ENCODE results near the gene C2orf78. TPM values are rescaled to one million over a fixed set of nuclear protein-coding genes. Genes with fewer than 3 reads are reported as not detected.

C2orf78 gene
- polyA plus RNA-seq, 3 donors, result not detected

GRCh38 chr2:73740767-73741166, 43.2 kb upstream of the C2orf78 start:
- Histone ChIP-seq H3K27ac (ENCODE audit: low read depth in 1 of 2, low read length in 2 of 2) (no peak overlapping the region), H3K4me1 (ENCODE audit: control insufficient read depth in 1 of 2, insufficient read depth in 2 of 2, low read length in 2 of 2) (peaks cover 10 to 14% of the 10 kb centered on the region in 2 donors), H4K20me1 (ENCODE audit: insufficient read depth, low read length) (no peaks in the 10 kb centered on the region), H3K36me3 (replicated peaks in 1 of 2; ENCODE audit: control insufficient read depth in 1 of 2, insufficient read depth in 2 of 2, low read length in 2 of 2) (peaks cover 5 to 15% of the 10 kb centered on the region in 2 donors), H3K4me2 (replicated peaks; ENCODE audit: extremely low read depth, low read length, poor library complexity, severe bottlenecking) (no peak overlapping the region), H3K4me3 (replicated peaks in 1 of 3; ENCODE audit: low read depth in 2 of 3, low read length in 3 of 3) (no peak overlapping the region), H3K27me3 (ENCODE audit: control insufficient read depth in 2 of 2, insufficient read depth in 2 of 2, low read length in 2 of 2) (no peaks in the 10 kb centered on the region), H3K9me3 (replicated peaks in 1 of 2; ENCODE audit: control insufficient read depth in 1 of 2, insufficient read depth in 1 of 2, low read length in 2 of 2) (no peaks in the 10 kb centered on the region), H3K9ac (ENCODE audit: insufficient read depth, low read length, poor library complexity, severe bottlenecking) (no peak overlapping the region), H2AFZ (ENCODE audit: insufficient read depth, low read depth, low read length, poor library complexity, severe bottlenecking) (no peak overlapping the region), H3K79me2 (ENCODE audit: insufficient read depth, low read length) (peaks cover 12% of the 10 kb centered on the region)
- H3K4me3 Mint-ChIP-seq, result no peak overlapping the region
- no peak for DNase-seq
- intact Hi-C loops (cut with micrococcal nuclease), result no loop called here
- no peak for TF ChIP-seq CTCF (IDR thresholded peaks at IDR 0.05)
- WGBS (ENCODE audit: insufficient coverage), result 100% methylated on average over 1 of the region's 2 CpGs
- H3K36me3 Mint-ChIP-seq, result peaks cover 18 to 32% of the 10 kb centered on the region in 2 donors
- peaks cover 17% of the 10 kb centered on the region for H3K4me1 Mint-ChIP-seq
- peaks cover 2 to 16% (median 12%) of the 10 kb centered on the region in 7 donors for H3K9me3 Mint-ChIP-seq
- peaks cover 0 to 5% (median 5%) of the 10 kb centered on the region in 3 donors for H3K27me3 Mint-ChIP-seq (ENCODE audit: low read depth in 3 of 3)
- H3K27ac Mint-ChIP-seq, result no peak overlapping the region

GRCh38 chr2:73746015-73746876, 37.7 kb upstream of the C2orf78 start:
- Histone ChIP-seq H3K79me2 (ENCODE audit: insufficient read depth, low read length) (no peaks in the 10 kb centered on the region), H3K4me1 (ENCODE audit: control insufficient read depth in 1 of 2, insufficient read depth in 2 of 2, low read length in 2 of 2) (no peaks in the 10 kb centered on the region), H3K9ac (ENCODE audit: insufficient read depth, low read length, poor library complexity, severe bottlenecking) (no peak overlapping the region), H3K4me2 (replicated peaks; ENCODE audit: extremely low read depth, low read length, poor library complexity, severe bottlenecking) (no peak overlapping the region), H3K27ac (ENCODE audit: low read depth in 1 of 2, low read length in 2 of 2) (no peak overlapping the region), H3K9me3 (replicated peaks in 1 of 2; ENCODE audit: control insufficient read depth in 1 of 2, insufficient read depth in 1 of 2, low read length in 2 of 2) (no peaks in the 10 kb centered on the region), H3K27me3 (ENCODE audit: control insufficient read depth in 2 of 2, insufficient read depth in 2 of 2, low read length in 2 of 2) (no peaks in the 10 kb centered on the region), H2AFZ (ENCODE audit: insufficient read depth, low read depth, low read length, poor library complexity, severe bottlenecking) (no peak overlapping the region), H4K20me1 (ENCODE audit: insufficient read depth, low read length) (no peaks in the 10 kb centered on the region), H3K36me3 (replicated peaks in 1 of 2; ENCODE audit: control insufficient read depth in 1 of 2, insufficient read depth in 2 of 2, low read length in 2 of 2) (peaks cover 21 to 48% of the 10 kb centered on the region in 2 donors), H3K4me3 (replicated peaks in 1 of 3; ENCODE audit: low read depth in 2 of 3, low read length in 3 of 3) (no peak overlapping the region)
- no peak overlapping the region for H3K4me3 Mint-ChIP-seq
- H3K36me3 Mint-ChIP-seq, result peaks cover 59 to 67% of the 10 kb centered on the region in 2 donors
- peaks cover 0 to 5% (median 2%) of the 10 kb centered on the region in 7 donors for H3K9me3 Mint-ChIP-seq
- H3K4me1 Mint-ChIP-seq, result no peaks in the 10 kb centered on the region
- DNase-seq, result no peak
- no peak overlapping the region for H3K27ac Mint-ChIP-seq
- WGBS (ENCODE audit: insufficient coverage), result 80% methylated on average over 10 of the region's 11 CpGs
- peaks cover 0 to 2% (median 0%) of the 10 kb centered on the region in 3 donors for H3K27me3 Mint-ChIP-seq (ENCODE audit: low read depth in 3 of 3)
- intact Hi-C loops (cut with micrococcal nuclease), result no loop called here
- no peak for TF ChIP-seq CTCF (IDR thresholded peaks at IDR 0.05)
